HepG2 (cell line): ENCODE measurements around the gene GPR137. TPM values are rescaled to one million over a fixed set of nuclear protein-coding genes. Genes with fewer than 3 reads are reported as not detected.

Source experiments
- CEBPB ChIP-seq: IDR thresholded peaks from 2 replicates; pipeline ENCODE4 v1.6.1; 2011; ENCODE audit warnings: low read depth, low read length, improper control_type of control experiment, borderline replicate concordance
- CREB1 ChIP-seq, 2 experiments: fragments of 450-650 bp in 1 of 2; IDR thresholded peaks; 2 replicates each; pipeline ENCODE4 v1.6.1; 2016 to 2017; ENCODE audit warnings: control low read depth in 1 of 2, mild to moderate bottlenecking in 1 of 2, missing compliant biosample characterization in 1 of 2, missing genetic modification characterization in 1 of 2
- CREM ChIP-seq, 2 experiments: sonication (generic) in 1 of 2; formaldehyde crosslinking in 1 of 2; IDR thresholded peaks; 2 replicates each; pipeline versions ENCODE4 v1.4.0 to v1.6.1; 2016 to 2020; ENCODE audit warnings: antibody characterized with exemption in 1 of 2, mild to moderate bottlenecking in 1 of 2, missing genetic modification reagents in 1 of 2
- FOXK1 ChIP-seq: sonication (generic); formaldehyde crosslinking; IDR thresholded peaks from 2 replicates; pipeline ENCODE4 v1.4.0; 2020; ENCODE audit warnings: low read depth, missing genetic modification reagents, borderline replicate concordance
- FOXK2 ChIP-seq: fragments of 450-650 bp; IDR thresholded peaks from 2 replicates; pipeline ENCODE4 v1.6.1; 2016
- GABPA ChIP-seq, 2 experiments: IDR thresholded peaks; 2 replicates each; pipeline ENCODE4 v1.6.1; 2011 to 2016; ENCODE audit warnings: low read depth in 2 of 2, low read length in 1 of 2, missing biosample characterization in 1 of 2, missing genetic modification characterization in 1 of 2
- HOXA3 ChIP-seq: sonication (generic); formaldehyde crosslinking; IDR thresholded peaks from 2 replicates; pipeline ENCODE4 v1.5.0; 2020; ENCODE audit warnings: missing genetic modification reagents
- MYNN ChIP-seq: sonication (generic); formaldehyde crosslinking; IDR thresholded peaks from 2 replicates; pipeline ENCODE4 v1.4.0; 2020; ENCODE audit warnings: mild to moderate bottlenecking, low read depth, missing genetic modification reagents
- NFATC3 ChIP-seq: sonication (generic); formaldehyde crosslinking; IDR thresholded peaks from 2 replicates; pipeline ENCODE4 v1.5.1; 2020; ENCODE audit warnings: mild to moderate bottlenecking, missing genetic modification reagents
- PRMT3 ChIP-seq: sonication (generic); formaldehyde crosslinking; IDR thresholded peaks from 2 replicates; pipeline ENCODE4 v1.8.1; 2022; ENCODE audit warnings: low read depth, mild to moderate bottlenecking, moderate library complexity, missing genetic modification reagents, borderline replicate concordance
- SOX5 ChIP-seq: IDR thresholded peaks from 2 replicates; pipeline ENCODE4 v1.6.1; 2016; ENCODE audit warnings: borderline replicate concordance
- TFAP4 ChIP-seq: sonication (generic); IDR thresholded peaks from 2 replicates; pipeline ENCODE4 v1.6.1; 2016; ENCODE audit warnings: low read depth, borderline replicate concordance
- ZBTB10 ChIP-seq: sonication (generic); formaldehyde crosslinking; IDR thresholded peaks from 2 replicates; pipeline ENCODE4 v1.4.0; 2020; ENCODE audit warnings: missing genetic modification reagents, borderline replicate concordance
- ZBTB21 ChIP-seq: sonication (generic); formaldehyde crosslinking; IDR thresholded peaks from 2 replicates; pipeline ENCODE4 v1.4.0; 2020; ENCODE audit warnings: missing genetic modification reagents
- ZFP90 ChIP-seq: sonication (generic); formaldehyde crosslinking; IDR thresholded peaks from 2 replicates; pipeline ENCODE4 v1.8.0; 2022; ENCODE audit warnings: missing genetic modification reagents, mild to moderate bottlenecking, inconsistent platforms, borderline replicate concordance
- ZFX ChIP-seq: sonication (generic); formaldehyde crosslinking; IDR thresholded peaks from 2 replicates; pipeline ENCODE4 v1.4.0; 2020; ENCODE audit warnings: mild to moderate bottlenecking, low read depth, missing genetic modification reagents, moderate library complexity
- ZNF101 ChIP-seq: sonication (generic); formaldehyde crosslinking; IDR thresholded peaks from 2 replicates; pipeline ENCODE4 v1.4.0; 2020; ENCODE audit warnings: mild to moderate bottlenecking, low read depth, missing genetic modification reagents, borderline replicate concordance
- ZNF33B ChIP-seq: sonication (generic); formaldehyde crosslinking; IDR thresholded peaks from 2 replicates; pipeline ENCODE4 v1.5.1; 2020; ENCODE audit warnings: mild to moderate bottlenecking, missing genetic modification reagents
- ZNF562 ChIP-seq: sonication (generic); formaldehyde crosslinking; IDR thresholded peaks from 2 replicates; pipeline ENCODE4 v1.8.0; 2022; ENCODE audit warnings: missing genetic modification reagents, borderline replicate concordance
- ZNF772 ChIP-seq: sonication (generic); formaldehyde crosslinking; IDR thresholded peaks from 2 replicates; pipeline ENCODE4 v1.5.0; 2020; ENCODE audit warnings: mild to moderate bottlenecking, missing genetic modification reagents
- polyA plus RNA-seq, 8 experiments: library from polyadenylated mRNA; depleted of rRNA in 3 of 8; stranded (reverse) in 7 of 8; unstranded in 1 of 8; fragments of >200 nt; fragmentation: Illumina TruSeq in 4 of 8; extraction: Trizol in 4 of 8; gene quantifications; 2 replicates each; pipeline versions ENCODE4 v1.2.1 to v1.2.3, GENCODE V29; 2011 to 2016; ENCODE audit warnings: low read depth in 4 of 8, missing spikeins in 1 of 8, mixed read lengths in 1 of 8; ENCODE audit not compliant: insufficient read depth in 1 of 8
- total RNA-seq, 5 experiments: library from RNA; depleted of rRNA; stranded (reverse); fragments of >200 nt; fragmentation: Illumina TruSeq; extraction: Trizol; gene quantifications; 2 replicates each; pipeline ENCODE4 v1.2.3, GENCODE V29; 2016; ENCODE audit warnings: low read depth in 1 of 5
- TF ChIP-seq, protein P1 (sequence below): sonication (generic); formaldehyde crosslinking; IDR thresholded peaks from 2 replicates; pipeline ENCODE4 v1.4.0; 2020; ENCODE audit warnings: missing genetic modification reagents

Gene GPR137
- total and polyA plus RNA-seq, 2 of the 13 experiments (the other 11 are each of a cell fraction or from before 2014, with no cell fraction given), result 8.5 to 13.2 TPM

DNA sequence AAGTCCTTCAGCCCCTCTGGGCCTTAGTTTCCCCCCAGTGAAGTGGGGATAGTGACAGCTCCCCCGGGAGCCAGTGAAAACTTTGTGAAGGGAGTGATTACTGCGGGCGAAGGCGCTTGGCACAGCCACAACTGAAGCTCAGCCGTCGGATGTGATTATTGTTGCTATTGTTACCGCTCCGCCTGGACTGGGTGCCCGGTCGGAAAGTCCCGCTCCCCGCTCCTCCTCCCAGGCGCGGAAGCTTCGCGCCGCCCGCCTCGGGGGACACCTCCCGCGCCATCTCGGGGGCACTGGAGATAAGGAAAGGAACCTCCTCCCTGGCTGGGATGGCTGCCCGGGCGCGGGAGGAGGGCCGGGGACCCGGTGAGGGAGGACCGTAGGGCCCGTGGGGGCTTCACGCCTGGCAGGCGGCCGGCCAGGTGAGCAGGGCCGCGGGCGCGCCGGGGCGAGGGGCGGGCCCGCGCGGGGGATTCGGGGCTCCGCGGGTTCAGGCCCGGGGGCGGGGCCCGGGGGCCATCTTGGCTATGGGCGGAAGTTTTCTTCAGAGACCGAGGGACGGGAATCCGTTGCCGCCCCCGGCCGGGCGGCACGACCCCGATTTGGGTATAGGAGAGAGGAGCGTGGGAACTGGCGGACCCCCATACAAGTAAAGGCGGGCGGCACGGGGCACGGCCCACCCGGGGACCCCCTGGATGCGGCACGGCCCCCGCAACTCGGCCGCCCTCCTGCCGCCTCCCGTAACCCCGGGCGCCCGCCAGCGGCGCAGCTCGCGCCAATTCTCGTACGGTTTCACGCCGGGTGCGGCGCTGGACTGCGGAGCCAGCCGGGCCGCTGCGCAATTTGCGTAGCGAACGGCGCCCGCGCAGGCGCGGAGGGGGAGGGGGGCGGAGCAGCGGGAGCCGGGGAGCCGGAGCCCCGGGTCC, at the start of gene GPR137 (continued):
- TF ChIP-seq ZNF101 (no peak), ZNF772 (peak; percentile 54; the same call in 1 of the 2 replicates), GABPA (IDR thresholded peaks at IDR 0.05; ENCODE audit: low read depth, low read length) (peak; percentile 45), GABPA (CRISPR knock-in tag; IDR thresholded peaks at IDR 0.05; ENCODE audit: low read depth) (peak; percentile 70; the same call in 1 of the 2 replicates), TFAP4 (0 out of 2 replicates have a peak, but pooled peaks have one; percentile 3), FOXK1 (no peak), ZBTB21 (CRISPR knock-in tag) (no peak), ZNF562 (no peak), MYNN (CRISPR knock-in tag) (no peak), FOXK2 (no peak), PRMT3 (CRISPR knock-in tag) (no peak), CREM (IDR thresholded peaks at IDR 0.05) (no peak), CREM (CRISPR knock-in tag; IDR thresholded peaks at IDR 0.05) (no peak), NFATC3 (CRISPR knock-in tag) (no peak), ZFP90 (no peak), ZBTB10 (CRISPR knock-in tag) (no peak), CEBPB (no peak), ZNF33B (CRISPR knock-in tag) (no peak), HOXA3 (CRISPR knock-in tag) (peak; percentile 56), SOX5 (CRISPR knock-in tag) (no peak), ZFX (CRISPR knock-in tag) (peak; percentile 54; the same call in 1 of the 2 replicates), CREB1 (IDR thresholded peaks at IDR 0.05) (no peak), CREB1 (CRISPR knock-in tag; IDR thresholded peaks at IDR 0.05) (no peak)
- TF ChIP-seq, protein P1, sequence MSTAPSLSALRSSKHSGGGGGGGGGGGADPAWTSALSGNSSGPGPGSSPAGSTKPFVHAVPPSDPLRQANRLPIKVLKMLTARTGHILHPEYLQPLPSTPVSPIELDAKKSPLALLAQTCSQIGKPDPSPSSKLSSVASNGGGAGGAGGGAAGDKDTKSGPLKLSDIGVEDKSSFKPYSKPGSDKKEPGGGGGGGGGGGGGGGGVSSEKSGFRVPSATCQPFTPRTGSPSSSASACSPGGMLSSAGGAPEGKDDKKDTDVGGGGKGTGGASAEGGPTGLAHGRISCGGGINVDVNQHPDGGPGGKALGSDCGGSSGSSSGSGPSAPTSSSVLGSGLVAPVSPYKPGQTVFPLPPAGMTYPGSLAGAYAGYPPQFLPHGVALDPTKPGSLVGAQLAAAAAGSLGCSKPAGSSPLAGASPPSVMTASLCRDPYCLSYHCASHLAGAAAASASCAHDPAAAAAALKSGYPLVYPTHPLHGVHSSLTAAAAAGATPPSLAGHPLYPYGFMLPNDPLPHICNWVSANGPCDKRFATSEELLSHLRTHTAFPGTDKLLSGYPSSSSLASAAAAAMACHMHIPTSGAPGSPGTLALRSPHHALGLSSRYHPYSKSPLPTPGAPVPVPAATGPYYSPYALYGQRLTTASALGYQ (CRISPR knock-in tag), result no peak
